GM19397 (cell line): Measurements from ENCODE around the gene SPG21.
A peak's percentile ranks its signal among the peaks of the same experiment; 100 is the strongest.
"Not testable (repeated sequence)": the region's sequence is repeated elsewhere in the genome, so short reads cannot be mapped to it uniquely, and the experiment has no call there.

Experiments
- ATAC-seq: cut with Tn5 transposase; IDR thresholded peaks from one replicate; pipeline ENCODE4 v1.9.1; 2021; ENCODE audit warnings: mild to moderate bottlenecking, moderate library complexity; ENCODE audit not compliant: unreplicated experiment

Gene SPG21, protein sequence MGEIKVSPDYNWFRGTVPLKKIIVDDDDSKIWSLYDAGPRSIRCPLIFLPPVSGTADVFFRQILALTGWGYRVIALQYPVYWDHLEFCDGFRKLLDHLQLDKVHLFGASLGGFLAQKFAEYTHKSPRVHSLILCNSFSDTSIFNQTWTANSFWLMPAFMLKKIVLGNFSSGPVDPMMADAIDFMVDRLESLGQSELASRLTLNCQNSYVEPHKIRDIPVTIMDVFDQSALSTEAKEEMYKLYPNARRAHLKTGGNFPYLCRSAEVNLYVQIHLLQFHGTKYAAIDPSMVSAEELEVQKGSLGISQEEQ

DNA sequence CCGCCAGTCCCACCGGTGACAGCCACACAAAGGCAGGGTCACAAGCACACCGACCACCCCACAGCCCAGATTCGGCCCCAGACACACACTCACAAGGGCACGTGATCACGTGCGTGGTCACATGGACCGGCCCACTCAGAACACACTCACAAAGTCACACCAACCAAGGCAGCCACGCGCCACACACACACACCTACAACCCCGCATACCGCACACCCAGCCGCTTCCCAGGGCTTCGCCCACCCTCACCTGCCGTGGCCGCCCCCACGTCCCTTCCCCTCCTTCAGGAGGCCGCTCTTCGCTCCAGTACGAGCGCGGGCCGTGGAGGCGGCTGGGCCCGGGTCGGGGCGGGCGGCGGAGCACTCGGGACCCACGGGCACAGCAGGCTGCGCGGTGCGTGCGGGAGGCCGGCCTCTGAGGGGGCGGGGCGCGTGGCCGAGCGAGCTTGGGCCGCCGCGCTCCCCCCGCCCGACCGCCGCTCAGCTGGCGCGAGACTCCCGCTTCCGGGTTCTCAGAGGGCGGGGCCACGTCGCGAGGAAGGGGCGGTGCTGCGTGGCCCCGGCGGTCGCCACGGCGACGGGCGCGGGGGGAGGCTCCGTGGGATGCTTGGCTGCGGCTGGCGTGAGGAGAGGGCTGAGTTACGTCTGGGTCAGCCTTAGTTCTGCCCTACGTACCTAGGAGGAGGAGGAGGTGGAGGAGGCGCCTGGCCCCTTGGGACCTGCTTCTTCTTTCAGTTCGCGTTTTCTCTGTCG is at the start of gene SPG21:
Gene SPG21 (minus strand): TSS at position 499 of the 752 bp plus-strand sequence. CDS start 6,345 bp downstream, outside the sequence.
- peak; percentile 94 for ATAC-seq

DNA sequence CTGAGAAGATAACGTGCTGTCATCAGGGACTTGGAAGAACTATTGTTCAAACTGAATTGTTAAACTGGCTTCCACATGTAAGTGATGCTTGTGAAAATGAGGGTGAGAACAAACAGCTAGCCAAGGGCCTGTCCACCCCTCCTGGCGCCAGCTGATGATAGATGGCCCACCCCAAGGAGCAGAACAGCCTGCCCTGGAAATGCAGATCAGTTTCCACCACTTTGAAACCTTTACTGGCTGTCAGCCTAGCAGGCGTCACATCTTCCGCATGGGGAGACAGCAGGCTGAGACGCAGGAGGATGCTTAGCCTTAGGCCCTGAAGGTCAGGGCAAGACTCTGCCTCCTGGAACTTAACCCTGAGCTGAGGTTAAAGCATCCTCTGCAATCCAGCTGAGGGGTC is 49.1 kb upstream of the SPG21 start:
- ATAC-seq, result no peak

DNA sequence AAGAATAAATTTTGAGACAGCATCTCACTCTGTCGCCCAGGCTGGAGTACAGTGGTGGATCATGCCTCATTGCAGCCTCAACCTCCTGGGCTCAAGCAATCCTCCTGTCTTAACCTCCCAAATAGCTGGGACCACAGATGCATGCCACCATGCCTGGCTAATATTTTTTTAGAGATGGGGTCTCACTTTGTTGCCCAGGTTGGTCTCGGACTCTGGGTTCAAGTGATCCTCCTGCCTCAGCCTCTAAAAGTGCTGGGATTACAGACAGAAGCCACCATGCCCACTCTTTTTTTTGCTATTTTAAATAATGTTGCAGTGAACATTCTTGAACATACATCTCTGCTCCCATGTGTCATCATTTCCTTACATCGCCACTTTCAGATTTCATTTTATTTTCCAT is 48.7 kb upstream of the SPG21 start:
- no peak for ATAC-seq

DNA sequence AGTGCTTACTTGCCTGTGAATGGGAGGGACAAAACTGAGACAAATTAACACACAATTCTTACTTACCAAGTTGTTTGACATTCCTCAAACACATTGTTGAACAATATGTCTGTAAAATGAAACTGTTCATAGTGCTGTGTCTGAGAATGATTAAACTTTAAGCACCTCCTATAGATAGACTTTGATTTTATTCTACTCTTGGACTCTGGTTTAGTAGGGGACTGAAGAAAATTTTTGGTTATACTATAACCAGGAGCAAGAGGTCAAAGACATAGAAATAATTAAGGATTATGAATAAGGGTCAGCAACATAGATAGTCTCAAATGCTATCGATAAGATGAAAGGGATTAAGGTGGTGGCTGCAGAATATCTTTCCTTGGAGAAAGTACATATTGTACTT is 47.6 kb upstream of the SPG21 start:
- ATAC-seq, result no peak

DNA sequence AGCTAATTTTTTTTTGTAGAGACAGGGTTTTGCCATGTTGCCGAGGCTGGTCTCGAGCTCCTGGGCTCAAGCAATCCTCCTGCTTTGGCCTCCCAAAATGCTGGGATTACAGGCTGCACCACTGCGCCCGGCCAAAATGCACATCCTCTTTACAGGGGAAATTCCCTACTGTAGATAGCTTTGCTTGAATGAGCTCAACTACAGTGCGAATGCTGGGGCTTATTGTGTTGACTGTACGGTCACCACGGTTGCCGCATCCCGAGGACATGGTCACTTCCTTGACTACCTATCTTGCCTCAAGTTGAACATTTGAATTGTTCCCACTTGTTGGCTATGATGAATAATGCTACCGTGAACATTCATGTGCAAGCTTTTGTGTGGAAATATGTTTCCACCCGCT is 45.0 kb upstream of the SPG21 start:
- ATAC-seq, result no peak

DNA sequence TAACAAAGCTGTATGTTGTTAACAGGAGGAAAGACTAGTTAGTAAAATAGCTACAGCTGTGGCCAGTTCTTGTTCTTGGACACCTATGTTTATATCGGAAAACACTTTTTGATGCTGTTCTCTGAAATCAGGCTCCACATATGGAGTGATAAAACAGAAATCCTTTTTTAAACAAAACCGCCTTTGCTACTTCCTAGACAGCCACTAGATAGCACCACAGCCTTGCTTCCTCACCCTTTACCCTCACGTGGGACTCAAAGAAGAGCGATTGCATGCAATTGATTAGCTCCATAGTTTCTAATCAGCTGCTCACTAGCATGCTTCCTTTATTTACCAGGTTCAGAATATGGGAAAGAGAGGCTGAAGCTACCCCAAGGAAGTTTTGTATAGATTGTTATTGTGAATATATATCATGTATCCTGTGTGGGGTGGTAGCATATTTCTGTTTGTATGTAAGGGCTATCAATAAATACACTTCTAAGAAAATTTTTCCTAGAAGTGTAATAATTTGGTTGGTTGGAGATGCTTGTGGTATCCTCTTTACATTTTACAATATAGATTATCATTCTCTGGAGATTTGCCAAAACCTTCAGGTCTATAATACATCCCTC is 44.0 kb upstream of the SPG21 start:
- no peak for ATAC-seq

DNA sequence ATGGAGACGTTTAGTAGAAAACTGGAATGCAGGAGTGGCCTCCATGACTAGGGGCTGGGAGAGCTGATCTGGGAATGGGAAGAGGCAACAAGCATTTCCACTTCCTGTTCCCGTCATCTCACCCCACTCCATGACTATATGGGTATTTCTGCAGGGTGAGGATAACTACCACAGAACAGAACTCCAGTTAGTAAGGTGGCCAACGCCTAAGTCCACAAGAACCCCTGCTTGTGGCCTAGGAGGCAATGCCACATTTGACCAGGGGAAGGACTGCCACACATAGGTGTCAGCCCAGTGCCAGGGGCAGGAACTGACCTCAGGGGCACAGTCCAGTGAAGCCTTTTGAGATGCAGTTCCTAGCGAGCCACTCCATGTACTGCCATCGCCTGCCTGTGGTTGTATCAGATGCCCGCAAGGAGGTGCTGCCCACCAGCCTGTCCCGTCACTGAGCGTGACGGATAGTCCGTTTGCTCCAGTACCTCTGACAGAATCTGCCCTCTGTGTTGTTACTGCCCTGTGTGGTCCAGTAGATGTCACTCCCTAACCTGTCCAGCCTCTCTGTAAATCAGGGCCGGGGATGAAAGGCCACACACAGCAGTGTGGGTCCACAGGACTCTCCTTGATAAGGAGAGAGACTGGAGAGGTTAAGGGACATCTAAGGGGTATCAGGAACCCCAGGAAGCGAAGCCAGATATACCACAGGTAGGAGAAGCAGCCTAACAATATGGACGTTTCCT is 43.3 kb upstream of the SPG21 start:
- no peak for ATAC-seq

DNA sequence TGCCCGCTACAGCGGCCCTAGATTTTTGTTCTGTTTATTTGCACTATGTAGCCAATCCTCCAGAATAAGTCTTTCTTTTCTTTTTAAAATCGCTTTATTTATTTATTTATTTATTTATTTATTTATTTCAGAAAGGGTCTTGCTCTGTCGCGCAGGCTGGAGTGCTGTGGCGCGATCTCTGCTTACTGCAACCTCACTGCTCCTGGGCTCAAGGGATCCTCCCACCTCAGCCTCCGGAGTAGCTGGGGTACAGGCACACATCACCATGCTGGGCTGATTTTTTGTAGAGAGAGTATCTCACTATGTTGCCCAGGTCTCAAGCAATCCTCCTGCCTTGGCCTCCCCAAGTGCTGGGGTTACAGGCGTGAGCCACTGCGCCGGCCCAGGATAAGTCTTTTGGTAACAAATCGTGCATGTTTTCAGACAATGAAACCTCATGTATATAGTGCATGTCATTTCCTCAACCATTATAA is 40.1 kb upstream of the SPG21 start:
- no peak for ATAC-seq

DNA sequence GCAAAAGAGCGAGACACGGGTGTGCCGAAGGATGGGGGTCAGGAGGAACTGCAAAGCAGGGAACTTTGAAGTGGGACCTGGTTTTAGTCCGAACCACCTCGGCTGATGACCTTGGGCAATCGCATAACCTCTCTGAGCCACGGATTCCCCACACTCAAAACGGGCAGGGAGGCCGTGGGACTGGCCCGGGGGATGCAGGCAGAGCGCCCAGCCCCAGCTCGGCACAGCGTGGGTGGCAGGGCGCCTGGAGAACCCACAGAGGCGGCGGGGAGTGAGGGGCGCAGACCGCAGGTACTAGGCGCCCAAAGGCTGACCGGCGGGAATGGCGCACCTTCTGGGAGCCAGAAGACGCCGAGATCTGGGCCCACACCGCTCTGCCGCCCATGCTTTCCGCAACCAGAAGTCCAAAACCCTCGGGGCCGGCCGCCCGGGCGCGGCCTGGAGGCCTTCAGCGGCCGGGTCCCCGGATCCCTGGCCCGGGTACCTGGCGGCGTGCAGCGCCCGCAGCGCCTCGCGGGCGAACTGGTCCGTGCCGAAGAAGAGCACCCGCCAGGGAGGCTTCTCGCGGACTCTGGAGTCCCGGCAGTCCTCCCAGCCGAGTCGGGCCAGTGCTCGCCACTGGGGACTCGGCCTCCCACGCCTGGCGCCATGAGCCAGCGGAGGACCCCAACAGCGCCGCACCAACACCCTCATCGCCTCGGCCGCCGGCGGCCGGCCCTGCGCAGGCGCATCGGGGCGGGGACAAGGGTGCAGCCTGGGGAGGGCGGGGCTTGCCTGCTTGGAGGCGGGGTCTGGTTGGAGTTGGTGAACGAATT is 39.4 kb upstream of the SPG21 start, which contains the start of gene MTFMT:
Gene MTFMT (minus strand): TSS at position 719 of the 815 bp plus-strand sequence. CDS start 26 bp downstream, at position 693.
- ATAC-seq, result peak; percentile 85

DNA sequence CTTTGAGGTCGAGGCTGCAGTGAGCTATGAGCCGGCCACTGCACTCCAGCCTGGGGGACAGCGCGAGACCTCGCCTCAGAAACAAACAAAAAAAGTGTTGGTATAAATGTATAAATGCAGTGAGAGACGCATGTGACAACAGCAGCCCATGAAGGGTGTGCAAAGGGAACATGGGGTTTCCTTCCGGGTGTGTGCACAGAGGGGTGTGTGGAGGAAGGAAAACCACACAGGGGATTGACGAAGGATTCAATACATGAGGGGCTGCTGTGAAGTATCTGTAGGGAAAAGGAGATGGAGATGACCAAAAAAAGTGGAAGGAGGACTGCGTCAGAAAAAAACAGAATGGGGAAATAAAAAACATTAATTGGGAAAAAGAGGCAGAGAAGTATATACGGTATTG is 38.6 kb upstream of the SPG21 start:
- no peak for ATAC-seq

DNA sequence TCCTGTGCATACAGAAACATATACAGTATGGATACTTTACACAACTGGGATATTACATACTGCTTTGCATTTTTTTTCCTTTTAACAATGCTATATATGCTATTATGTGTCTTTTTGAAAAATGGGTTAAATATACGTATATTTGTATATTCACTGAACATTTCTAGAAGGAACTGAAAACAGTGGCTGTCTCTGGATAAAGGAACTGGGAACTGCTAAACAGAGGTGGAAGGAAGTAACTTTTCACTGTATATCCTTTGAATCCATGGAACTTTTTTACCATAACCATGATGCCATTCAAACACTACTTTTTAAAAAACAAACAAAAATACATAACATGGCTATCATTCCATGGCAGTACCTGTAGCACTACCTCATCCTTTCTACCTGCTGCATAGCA is 37.9 kb upstream of the SPG21 start:
- ATAC-seq, result no peak

DNA sequence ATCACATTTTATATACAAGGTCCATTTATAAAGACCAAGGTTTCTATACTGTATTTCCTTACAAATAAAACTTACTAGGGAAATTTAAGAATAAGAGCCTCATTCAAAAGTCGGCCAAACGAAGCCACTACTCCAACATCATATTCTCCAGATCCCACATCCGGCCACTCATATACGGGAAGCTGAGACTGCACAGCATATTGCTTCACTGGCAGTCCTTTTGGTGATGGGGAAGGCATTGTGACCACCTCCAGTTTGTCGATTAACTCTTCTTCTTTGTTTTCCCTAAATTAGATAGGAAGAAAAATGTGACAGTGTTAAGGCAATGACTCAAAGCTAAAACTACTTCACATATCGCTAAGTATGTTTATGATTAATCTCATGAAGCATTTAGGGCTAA is 37.0 kb upstream of the SPG21 start:
- no peak for ATAC-seq

DNA sequence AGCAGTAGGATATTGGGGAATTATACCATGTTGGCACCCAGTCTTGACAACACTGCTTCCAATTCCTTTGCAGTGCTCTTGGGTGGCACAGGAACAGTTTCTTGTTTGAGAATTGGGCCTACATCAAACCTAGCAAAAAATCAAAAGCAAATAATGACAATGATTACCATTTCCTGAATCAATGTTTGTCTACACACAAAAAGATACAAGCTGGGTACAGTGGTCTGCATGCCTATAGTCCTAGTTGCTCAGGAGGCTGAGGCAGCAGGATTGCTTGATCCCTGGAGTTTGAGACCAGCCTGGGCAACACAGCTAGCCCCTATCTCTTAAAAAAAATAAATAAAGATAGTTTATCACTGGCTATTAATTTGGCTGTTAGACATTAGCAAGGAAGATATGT is 31.8 kb upstream of the SPG21 start:
- ATAC-seq, result no peak

DNA sequence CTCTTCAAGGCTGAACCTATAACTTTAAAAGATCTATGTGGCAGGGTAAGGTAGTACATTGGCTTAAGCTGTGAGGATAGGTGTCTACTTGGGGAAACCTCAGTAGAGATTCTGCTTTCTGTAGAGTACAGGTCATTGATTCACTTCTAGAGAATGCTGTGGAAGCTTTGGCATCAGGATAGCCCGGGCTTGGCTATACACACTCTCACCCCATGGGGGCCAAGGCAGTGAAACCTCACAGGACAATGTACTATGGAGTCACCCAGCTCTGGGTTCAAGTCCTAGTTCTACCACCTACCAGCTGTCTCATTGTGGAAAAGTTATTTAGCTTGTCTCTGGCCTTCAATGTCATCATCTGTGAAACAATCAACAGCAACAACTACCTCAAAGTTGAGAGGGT is 30.7 kb upstream of the SPG21 start:
- no peak for ATAC-seq

DNA sequence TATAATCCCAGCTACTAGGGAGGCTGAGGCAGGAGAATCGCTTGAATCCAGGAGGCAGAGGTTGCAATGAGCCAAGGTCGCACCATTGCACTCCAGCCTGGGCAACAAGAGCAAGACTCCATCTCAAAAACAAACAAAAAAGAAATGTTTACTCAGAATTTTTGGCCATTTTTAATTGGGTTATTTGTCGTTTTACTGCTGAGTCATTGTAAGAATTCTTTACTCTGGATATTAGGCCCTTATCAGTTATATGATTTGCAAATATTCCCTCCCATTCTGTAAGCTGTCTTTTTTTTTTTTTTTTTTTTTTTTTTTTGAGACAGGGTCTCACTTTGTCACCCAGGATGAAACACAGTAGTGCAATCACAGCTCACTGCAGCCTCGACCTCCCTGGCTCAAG is 21.5 kb upstream of the SPG21 start:
- ATAC-seq, result not testable (repeated sequence)

DNA sequence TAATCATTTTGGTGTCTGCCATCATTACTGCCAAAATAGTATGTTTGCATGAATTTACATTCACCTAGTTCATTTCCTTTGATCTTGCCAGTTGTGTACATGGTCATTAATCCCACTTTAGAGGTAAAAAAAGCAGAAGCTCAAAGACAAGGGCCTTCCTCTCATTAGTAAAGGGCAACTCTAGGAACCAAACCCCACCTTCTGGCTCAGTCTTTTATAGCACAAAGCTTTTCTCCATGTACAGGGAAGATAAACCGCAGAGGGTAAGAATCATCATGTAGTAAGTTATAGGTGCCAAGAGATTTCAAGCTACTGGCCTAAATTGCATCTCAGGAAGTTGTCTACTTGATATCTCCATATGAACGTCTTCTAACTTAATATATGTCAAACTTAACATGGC is 19.3 kb upstream of the SPG21 start:
- no peak for ATAC-seq

DNA sequence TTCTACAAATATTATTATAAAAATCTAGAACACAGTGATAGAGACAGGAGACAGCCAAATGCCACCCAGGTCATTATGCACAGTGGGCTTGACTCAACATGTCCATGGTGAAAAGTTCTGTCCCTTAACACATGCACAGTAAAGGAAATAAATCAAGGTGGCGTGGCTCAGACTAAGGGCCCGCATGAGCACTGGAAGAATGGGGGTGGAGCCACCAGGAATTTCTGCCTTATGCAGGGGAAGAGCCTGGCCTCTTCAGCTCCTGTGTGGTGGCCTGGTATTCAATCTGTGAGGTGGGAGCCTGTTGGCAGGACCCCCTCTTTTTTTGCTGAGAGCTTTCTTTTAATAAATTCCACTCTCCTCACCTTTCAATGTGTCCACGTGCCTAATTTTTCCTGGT is 17.2 kb upstream of the SPG21 start:
- ATAC-seq, result no peak

DNA sequence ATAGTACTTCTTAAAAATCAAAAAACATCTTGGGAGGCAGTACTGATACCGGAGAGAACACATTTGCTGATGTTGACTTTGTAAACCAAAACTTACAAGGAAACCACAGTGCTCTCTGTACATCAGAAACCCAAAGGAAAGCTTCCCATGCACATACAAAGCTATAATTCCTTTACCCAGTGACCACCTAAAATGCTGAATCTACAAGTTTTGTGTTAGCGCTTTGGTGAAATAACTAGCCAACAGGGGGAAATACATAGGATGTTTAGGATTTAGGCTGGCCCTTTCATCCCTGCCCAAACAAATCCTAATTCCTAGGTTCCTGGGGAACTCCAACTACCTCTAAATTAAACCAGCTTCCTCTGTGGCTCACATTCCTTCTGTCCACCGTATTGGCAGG is 15.3 kb upstream of the SPG21 start:
- ATAC-seq, result no peak

DNA sequence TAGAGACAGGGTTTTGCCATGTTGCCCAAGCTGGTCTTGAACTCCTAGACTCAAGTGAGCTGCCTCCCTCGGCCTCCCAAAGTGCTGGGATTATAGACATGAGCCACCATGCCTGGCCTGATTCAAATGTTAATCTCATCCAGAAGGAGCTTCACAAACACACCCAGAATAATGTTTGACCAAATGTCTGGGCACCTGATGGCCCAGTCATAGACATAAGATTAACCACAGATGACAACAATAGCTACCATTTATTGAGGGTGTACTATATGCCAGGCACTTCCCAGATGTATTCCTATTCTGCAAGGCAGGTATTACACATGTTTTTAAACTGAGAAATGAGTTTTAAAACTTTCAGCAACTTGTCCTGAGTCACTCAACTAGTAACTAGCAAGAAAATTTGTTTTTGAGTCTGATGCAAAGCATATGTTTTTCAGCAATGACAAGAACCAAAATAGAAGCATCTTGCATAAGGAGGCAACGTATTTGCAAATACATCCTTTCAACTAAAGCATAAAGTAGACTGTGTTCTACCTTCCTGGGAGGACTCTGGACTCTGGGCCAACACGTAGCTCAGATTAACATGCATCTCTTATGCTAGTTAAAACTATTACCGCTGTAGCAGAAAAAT is 8.1 kb upstream of the SPG21 start:
- no peak for ATAC-seq

DNA sequence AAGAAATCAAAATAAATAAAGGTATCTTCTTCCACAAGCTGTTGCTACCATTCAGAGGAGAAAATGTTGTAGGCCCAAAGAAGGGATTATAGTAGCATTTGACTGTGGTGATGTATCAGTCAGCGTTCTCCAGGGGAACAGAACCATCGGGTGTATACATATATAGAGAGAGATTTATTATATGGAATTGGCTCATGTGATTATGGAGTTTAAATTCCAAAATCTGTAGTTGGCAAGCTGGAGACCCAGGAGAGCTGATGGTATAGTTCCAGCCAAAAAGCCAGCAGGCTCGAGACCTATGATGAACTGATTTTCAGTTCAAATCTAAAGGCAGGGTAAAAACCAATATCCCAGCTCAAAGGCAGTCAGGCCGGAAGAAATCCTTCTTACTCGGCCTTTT is 7.4 kb upstream of the SPG21 start:
- ATAC-seq, result no peak
